CD4-positive, alpha-beta T cell treated with Interleukin-17A for 4 hours (primary cell): Measurements from ENCODE around the gene CRTAC1.

ENCODE experiments used
- DNase-seq: peaks from one replicate; pipeline ENCODE4 v3.0.0-alpha.2; 2020; ENCODE audit warnings: mixed read lengths

The CRTAC1 gene, protein sequence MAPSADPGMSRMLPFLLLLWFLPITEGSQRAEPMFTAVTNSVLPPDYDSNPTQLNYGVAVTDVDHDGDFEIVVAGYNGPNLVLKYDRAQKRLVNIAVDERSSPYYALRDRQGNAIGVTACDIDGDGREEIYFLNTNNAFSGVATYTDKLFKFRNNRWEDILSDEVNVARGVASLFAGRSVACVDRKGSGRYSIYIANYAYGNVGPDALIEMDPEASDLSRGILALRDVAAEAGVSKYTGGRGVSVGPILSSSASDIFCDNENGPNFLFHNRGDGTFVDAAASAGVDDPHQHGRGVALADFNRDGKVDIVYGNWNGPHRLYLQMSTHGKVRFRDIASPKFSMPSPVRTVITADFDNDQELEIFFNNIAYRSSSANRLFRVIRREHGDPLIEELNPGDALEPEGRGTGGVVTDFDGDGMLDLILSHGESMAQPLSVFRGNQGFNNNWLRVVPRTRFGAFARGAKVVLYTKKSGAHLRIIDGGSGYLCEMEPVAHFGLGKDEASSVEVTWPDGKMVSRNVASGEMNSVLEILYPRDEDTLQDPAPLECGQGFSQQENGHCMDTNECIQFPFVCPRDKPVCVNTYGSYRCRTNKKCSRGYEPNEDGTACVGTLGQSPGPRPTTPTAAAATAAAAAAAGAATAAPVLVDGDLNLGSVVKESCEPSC

DNA sequence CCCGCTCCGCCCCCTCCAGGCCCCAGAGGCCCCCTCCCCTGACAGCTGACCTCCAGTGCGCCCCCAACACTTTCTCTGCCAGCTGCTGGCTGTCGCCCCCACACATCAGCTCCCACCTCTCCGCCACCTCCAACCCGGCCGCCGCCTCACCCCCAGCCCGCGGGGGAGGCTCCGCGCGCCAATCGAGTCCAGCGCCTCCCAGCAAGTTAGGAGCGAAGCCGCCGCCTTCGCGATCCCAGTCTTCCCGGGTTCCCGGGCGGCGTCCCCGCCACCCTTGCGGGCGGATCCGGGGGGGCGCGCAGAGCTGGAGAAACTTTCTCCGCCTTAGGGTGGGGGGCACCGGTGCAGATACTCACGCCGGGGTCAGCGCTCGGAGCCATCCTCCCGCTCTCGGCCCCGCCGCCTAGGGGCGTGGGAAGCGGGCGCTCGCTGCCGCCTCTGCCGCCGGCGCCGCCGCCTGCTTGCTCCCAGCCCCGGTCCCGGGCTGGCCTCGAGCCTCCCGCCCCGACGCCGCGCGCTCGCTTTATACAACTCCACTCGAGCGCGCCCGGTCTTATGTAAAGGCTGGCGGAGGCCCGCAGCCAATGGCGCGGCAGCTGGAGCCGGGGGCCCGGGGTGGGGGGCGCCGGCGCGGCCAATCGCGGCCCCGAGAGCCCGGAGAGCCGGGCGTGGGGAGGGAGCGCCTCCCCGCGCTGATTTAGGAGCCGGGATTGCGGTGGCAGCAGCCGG is at the start of gene CRTAC1:
TSS of gene CRTAC1 (minus strand) at position 529 of the 729 bp plus-strand sequence. CDS start at position 380, 149 bp downstream.
- no peak for DNase-seq

DNA sequence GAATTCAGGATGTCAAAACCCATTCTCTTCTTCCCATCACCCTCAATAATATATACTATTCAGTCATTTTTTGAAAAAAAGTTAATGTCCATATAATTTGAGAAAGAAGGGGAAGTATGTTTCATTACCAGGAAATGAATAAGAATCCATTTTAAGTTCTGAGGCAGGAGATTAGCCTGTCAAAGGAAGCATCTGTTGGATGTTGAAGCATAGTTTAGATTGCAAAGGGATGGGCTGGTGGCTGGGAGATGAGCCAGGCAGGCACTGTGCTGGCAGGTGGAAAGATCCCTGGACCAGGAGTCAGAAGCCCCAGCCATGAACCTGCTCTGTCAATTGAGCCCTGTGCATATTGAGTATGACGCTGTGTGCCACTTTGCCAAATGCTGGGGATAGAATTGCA is 48.4 kb upstream of the CRTAC1 start:
- no peak for DNase-seq

DNA sequence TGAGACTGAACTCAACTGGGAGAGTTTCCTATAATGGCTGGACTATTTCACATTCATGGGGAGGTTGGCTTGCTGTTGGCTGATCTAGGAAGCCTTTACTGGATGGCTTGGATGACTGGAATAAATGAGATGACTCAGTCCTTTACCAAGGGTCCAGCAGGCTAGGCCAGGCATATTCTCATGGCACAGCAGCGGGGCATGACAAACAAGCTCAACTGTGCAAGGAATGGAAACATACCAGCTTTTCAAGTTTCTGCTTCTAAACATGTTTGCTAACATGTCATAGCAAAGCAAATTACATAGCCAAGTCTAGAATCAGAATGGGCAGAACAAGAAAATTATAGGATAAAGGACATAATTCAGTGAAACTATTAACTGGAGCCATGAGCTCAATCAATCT is 46.8 kb upstream of the CRTAC1 start:
- DNase-seq = no peak

DNA sequence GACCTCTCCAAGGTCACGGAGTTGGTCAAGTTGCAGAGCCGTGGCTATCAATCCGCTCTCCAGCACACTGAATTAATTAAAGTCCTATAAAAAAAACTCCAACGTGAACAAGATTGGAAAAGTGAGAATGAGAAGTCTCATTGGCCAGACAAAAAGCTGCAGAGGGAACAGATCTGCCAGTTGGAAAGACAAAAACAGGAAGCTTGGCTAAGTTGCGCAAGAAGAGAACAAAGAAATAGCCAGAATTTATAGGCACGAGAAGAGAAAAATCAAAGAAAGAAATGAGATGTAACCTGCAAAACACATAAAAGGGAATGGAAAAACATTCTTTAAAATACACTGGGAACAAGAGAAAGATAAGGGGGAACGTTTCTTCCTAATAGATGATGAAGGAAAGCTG is 45.7 kb upstream of the CRTAC1 start:
- DNase-seq = no peak

DNA sequence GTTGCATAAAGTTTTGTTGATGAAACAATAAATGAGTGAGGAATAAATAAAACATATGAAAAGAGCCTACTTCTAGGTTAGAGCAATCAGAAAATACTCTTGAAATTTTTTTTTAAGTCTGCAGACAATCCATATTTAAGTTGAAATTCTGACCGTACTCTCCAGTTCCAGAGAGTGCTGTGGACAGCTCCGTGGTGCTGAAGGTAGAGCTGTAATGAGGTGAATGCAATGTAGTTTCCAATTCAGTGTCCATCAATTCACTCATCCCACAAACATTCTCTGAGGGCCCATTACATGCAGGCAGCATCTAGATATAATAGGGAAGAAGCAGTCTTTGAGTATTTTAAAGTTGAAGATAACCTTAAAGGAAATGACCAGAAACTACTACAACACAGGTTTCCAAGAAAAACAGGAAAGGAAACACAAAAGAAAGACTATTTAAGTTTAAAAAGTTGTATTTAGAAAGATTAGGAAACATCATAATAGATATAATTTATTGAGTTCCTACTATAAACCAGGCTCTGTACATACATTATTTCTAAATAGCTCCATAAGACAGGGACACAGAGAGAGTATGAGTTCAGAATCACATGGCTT is 44.0 kb upstream of the CRTAC1 start:
- DNase-seq = no peak

DNA sequence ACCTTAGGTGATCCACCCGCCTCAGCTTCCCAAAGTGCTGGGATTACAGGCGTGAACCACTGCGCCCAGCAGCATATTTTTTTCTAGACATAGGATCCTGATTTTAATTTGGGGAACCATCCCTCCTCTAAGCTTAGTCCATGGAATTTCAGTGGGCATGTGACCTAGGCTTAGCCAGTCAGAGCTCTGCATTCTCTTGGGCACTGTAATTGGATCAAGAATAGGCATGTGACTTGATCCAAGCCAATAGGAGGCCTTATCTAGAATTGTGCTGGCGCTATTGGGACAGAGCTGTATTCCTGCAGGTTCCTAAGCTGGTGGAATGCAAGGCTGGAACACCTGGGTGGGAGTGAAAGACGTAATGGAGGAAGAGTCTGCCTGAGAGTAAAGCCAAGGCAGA is 36.7 kb upstream of the CRTAC1 start:
- DNase-seq = no peak

DNA sequence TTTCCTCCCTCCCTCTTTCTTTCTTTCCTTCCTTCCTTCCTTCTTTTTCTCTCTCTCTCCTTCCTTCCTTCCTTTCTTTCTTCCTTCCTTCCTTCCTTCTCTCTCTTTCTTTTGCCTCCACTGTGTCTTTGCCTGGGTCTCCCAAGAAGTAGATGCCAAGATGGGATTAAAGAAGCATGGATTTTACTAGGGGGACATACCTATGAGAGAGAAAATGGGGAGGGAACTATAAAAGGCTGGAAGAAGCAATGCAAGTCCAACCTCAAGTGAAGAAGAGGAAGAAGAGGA is 33.3 kb upstream of the CRTAC1 start:
- DNase-seq = no peak

DNA sequence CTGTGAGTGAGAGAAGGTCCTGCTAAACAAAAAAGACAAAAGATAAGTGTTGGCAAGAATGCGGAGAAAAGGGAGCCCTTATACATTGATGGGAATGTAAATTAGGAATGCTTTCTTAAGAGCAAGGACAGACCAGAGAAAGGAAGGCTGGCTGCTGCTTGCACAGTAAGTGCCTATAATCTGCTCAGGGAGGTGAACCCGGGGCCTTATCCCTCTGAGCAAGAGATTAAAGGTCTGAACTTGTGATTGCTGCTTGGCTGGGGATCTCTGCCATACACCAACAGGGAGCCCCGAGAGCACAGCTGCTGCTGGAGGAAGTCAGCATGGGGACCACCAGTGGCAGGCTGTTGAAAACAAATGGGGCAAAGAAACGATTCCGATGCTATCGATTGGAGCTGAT is 32.0 kb upstream of the CRTAC1 start:
- no peak for DNase-seq

DNA sequence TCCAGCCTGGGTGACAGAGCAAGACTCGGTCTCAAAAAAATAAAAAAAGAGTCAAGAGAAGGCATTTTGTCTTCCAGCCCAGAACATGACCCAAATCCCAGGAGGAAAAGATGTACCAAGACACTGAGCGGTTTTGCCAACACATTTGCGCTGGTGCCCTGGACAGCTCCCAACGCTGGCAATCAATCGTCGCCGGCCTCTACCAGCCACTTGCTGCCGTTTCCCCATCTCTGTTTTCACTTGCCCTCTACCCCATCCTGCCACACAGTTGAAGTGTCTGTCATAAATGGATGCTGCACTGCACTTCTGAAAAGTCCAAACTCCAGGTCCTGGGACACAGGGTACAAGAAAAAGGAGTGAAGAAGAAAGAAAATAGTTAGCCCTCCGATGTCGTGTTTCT is 29.7 kb upstream of the CRTAC1 start:
- no peak for DNase-seq

DNA sequence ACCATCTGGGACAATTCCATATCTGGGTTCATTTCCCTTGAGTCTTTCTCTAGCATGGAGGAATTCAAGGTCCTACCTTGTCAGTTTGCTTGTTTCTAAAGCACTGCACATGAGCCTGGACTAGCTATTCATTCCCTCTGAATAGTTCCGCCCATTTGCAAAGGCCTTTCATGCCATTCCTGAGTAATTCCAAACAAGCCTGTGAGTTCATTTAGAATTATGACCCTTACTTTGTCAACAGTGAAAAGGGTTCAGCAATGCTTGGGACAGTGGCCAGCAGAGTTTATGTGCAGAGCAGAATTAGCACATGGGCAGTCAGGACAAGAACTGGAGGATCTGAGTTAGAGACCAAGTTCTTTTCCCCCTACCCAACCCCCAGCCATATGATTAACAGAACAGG is 27.9 kb upstream of the CRTAC1 start:
- DNase-seq = no peak

DNA sequence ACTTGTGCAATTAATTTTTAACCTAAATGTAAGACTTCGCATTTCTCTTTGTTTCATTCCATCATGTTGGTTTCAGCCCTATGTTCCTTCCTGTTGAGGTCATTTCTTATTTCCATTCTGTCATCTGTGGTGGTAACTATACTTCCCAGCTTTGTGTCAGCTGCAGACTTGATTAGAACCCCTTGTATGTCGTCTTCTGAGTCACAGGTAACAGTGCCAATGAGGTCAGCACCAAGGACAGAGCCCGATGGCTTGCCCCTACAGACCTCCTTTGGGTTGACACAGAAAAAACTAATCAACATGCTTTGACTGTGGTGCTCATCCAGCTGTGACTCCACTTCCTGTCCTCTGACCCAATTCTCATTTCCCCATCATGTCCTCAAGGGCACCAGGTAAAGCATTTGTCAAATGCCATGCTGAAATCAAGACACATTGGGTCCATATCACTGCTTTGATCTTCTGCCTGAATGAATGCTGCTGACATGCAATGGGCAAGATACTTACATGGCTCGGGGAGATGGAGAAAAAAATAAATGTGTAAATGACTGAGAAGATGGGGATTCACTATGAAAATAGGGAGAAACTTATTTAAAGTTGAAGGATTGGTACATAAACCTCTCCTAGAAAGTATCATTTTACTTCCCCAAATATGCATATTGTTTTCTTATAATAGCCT is 25.6 kb upstream of the CRTAC1 start:
- no peak for DNase-seq

DNA sequence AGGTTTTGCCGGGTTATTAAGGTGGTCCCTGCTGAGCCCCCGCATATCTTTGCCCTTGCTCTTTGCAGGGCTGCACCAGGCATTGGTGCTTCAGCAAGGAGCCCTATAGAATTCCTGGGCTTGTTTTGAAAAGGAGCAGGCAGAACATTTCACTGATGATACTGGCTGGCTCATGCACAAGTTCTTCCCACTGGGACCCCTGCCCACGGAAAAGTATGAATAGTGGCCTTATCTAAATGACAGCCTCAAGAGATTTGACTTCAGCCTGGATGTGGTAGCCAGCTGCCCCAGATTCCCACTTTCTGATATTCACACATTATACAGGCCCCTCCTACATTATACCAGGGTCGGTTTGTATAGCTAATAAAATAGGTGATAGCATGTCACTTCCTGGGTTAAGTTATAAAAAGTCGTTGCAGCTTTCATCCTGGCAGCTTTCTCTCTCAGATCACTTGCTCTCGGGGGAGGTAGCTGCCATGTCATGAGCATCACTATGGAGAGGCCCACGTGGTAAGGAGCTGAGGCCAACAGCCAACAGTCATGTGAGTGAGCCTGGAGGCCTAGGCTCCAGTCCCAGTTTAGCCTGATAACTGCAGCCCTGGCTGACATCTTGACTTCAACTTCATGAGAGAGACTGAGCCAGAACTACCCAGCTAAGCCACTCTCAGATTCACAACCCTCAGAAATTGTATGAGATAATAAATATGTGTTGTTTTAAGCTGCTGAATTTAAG is 16.8 kb upstream of the CRTAC1 start:
- DNase-seq = no peak

DNA sequence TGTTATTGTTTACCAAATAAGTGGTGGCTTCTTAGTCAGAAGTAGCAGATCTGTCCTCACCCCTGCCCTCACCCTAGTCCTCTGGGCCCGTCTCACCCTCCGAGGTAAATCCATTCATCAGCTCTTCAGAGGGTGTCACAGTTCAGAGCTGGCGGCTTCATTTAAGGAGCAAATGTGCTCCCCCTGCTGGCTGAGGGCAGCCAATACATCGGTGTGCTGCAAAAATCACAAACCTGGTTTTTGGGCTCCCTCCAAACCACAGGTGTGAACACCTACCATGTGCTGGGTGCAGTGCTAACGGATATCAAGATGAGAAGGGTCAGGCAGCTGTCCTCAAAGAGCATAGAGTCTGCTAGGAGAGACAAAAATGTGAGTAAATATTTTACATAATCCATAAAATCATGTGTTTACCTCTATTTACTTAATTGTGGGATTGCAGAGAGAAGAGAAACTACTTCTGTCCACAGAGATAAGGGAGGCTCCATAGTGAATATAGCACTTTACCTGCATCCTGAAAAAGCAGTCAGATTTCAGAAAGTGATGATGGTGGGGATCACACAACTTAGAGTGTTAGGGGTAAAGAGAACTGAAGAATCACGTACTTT is 15.5 kb upstream of the CRTAC1 start:
- peak; percentile 69 for DNase-seq

DNA sequence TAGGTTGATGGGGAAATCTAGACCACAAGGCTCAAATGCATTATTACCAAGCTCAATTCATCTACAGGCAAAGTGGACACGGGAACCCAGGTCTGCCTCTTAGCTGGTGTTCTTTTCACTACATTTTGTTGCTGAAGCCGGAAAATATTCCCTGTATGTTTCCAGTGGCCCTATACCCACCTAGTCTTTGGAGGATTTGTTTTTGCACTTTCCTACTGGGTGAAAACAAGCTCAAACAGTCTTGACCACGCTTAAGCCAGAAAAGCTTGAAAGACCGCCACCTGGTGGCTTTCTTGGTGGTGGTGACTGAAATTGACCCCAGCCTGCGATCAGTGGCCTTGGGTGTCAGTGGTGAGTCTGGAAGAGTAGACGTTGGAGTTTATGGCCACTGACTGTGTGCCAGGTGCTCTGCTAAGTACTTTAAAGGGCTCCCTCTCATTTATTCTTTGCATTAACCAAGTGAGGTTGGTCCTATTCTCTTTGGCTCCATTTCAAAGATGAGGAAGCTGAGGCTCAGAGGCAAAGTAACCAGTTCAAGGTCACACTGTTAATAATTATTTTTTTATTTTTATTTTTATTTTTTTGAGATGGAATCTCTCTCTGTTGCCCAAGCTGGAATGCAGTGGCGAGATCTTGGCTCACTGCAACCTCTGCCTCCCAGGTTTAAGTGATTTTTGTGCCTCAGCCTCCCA is 11.1 kb upstream of the CRTAC1 start:
- DNase-seq = peak; percentile 50

DNA sequence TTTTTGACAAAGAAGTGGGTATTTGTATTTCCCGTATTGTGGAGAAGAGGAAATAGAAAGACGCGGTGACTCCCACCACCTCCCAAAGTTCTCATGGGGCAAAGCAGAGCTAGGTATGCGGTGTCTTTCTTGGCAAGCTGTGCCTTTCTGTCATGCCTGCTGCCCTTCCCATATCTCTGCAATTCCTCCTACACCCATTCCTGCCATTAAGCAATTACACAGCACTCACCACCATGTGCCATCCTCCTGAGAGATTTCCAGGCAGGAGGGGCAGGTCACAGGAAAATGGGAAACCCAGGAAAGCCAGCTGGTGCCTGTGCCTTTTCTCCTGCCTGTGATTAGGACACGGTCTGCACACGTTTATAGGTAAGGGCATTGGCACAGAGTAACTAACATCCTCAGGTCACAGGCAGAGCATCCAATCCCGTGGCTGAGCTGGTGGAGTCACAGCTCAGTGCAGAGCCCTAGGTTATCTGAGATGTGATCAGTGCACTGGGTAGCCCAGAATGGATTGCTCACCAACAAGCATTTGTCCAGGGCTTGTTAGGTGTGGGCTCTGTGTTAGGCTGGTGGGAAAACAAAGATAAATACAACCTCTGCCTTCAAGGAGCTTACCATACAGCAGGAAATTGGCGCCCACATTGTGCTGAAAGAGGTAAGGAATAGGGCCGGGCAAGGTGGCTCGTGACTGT is 9.4 kb upstream of the CRTAC1 start:
- DNase-seq = no peak

DNA sequence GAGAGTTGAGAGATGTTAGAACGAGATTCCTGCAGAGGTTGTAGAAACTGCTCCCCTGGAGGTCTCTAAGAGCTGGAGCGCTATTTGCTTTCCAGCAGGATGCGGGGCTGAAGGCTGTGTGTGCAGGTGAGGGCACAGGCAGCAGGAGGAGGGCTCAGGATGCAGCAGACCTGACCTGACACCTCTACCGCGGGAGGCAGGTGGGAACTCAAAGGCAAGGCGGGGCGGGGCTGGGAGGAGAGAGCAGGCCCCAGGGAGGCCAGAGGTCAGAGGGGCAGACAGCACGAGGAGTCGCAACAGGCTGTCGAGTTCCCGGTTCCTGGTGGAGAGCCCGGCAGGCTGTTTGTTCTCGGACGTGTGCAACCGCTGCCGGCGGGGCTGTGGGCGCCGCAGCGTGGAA is 7.9 kb upstream of the CRTAC1 start:
- DNase-seq = no peak

DNA sequence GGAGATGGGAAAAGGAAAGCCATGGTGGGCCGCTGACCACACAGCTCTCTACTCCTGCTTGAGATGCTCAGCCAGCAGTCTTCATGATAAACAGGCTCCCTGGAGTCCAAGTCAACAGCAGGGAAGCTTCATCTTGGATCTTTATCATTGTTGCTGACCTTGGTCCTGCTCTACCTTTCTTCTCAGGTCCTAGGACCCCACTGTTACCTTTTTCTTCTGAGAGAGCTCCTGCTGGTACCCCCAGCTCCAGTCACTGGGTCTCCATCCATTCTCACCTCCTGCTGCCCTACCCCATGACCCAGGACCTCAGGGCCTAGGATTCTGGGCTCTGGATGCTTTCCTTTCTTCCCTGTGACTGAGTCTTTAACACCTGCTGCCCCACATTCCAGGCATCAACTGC is 5.2 kb upstream of the CRTAC1 start:
- DNase-seq = no peak

DNA sequence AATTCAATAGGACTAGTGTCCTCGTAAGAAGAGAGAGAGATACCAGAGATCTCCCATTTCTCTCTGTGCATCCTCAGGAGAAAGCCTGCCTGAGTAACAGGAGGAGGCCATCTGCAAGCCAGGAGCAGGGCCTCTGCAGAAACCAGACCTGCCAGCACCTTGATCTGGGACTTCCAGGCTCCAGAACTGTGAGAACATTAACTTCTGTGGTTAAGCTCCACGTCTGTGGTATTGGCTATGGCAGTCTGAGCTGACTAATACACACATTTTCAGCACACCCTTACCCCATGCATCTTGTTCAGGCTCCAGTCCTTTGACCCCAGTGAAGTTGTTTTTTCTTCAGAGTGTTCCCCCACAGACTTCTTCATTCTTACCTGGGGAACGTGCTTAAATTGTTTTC is 3.1 kb upstream of the CRTAC1 start:
- no peak for DNase-seq

DNA sequence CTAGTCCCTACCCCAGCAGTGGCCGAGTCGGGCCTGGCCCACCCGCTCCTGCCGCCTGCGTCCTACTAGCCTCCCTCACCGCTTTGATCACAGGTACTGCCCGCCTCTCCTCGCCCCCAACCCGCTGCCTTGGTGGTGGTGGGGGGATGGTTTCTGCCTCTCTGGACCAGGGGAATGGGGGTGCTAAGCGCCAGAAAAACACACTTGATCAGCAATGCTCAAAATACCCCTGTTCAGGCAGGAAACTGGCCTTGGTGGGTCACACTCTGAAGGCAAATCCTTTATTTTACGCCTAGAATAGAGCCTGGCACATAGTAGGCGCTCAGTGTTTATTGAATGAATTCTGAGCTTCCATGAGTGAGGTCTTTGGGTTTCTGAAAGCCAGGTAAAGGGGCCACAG is 1.0 kb upstream of the CRTAC1 start:
- no peak for DNase-seq

DNA sequence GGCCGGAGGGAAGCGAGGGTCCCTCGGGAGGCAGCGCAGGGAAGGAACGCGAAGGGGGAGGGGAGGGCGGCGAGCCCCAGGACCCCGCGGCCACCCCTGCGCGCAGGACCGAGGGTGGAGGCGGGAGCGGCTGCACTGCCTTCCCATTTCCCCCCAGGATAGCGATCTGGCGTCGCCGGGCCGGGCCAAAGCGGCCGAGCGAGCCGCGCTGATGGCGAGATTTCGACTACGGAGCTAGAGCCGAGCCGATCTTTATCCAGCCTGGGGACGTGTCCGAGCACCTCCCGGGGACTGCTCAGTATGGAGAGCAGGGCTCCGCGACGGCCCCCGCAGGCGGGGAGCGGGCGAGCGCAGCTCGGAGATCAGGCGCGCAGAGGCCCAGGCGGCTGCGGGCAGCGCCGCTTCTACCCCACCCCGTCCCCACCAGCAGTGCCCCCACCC is 590 bp upstream of the CRTAC1 start:
- no peak for DNase-seq
